BLaER1 treated with 17β-estradiol and CSF1 and Interleukin-3, amounts not matched to agents 10 nM and 100 nM (cell line): ENCODE measurements around the gene S100G.

Source experiments
- H3K27ac ChIP-seq, 11 experiments: shearing (Covaris generic); formaldehyde crosslinking; 2 replicates each; pipeline ENCODE4 v1.8.1; 2022
- H3K27me3 ChIP-seq, 11 experiments: shearing (Covaris generic); formaldehyde crosslinking; 2 replicates each; pipeline ENCODE4 v1.8.1; 2022
- H3K36me3 ChIP-seq, 11 experiments: shearing (Covaris generic); formaldehyde crosslinking; 2 replicates each; pipeline ENCODE4 v1.8.1; 2022
- H3K4me1 ChIP-seq, 10 experiments: shearing (Covaris generic); formaldehyde crosslinking; 2 replicates each; pipeline ENCODE4 v1.8.1; 2022
- H3K4me2 ChIP-seq, 11 experiments: shearing (Covaris generic); formaldehyde crosslinking; 2 replicates each; pipeline ENCODE4 v1.8.1; 2022
- H3K4me3 ChIP-seq, 10 experiments: shearing (Covaris generic); formaldehyde crosslinking; 2 replicates each; pipeline ENCODE4 v1.8.1; 2022
- H3K9ac ChIP-seq, 11 experiments: shearing (Covaris generic); formaldehyde crosslinking; 2 replicates each; pipeline ENCODE4 v1.8.1; 2022
- H3K9me3 ChIP-seq, 11 experiments: shearing (Covaris generic); formaldehyde crosslinking; replicated peaks in 1 of 11; 2 replicates each; pipeline ENCODE4 v1.8.1; 2022
- H4K20me1 ChIP-seq, 11 experiments: shearing (Covaris generic); formaldehyde crosslinking; 2 replicates each; pipeline ENCODE4 v1.8.1; 2022
- Cebpa-rat ChIP-seq, 11 experiments: shearing (Covaris generic); IDR thresholded peaks; 2 replicates each; pipeline ENCODE4 v1.8.1; 2022

S100G gene

GRCh38 chrX:16638533-16638932 lies 11.4 kb upstream of the S100G start:
- H3K9ac ChIP-seq, result no peak overlapping the region
- peaks cover 0 to 14% (median 0%) of the 10 kb centered on the region in 10 experiments; a peak in 6 of 20 replicates for H3K4me1 ChIP-seq
- H3K27ac ChIP-seq, result no peak overlapping the region
- peaks cover 87 to 100% (median 97%) of the 10 kb centered on the region in 11 experiments for H3K27me3 ChIP-seq
- peaks cover 0 to 7% (median 4%) of the 10 kb centered on the region in 11 experiments; a peak in 3 of 22 replicates for H3K36me3 ChIP-seq
- no peak overlapping the region for H3K4me3 ChIP-seq
- H4K20me1 ChIP-seq, result peaks cover 0 to 5% (median 0%) of the 10 kb centered on the region in 11 experiments; a peak in 3 of 22 replicates
- no peak for TF ChIP-seq Cebpa-rat (IDR thresholded peaks at IDR 0.05)
- peaks cover 0 to 8% (median 0%) of the 10 kb centered on the region in 11 experiments; a peak in 2 of 22 replicates for H3K9me3 ChIP-seq
- no peak overlapping the region for H3K4me2 ChIP-seq

- Histone ChIP-seq H3K27ac (no peak overlapping the region), H3K36me3 (peaks cover 0 to 7% (median 4%) of the 10 kb centered on the region in 11 experiments; a peak in 3 of 22 replicates), H3K27me3 (peaks cover 84 to 100% (median 97%) of the 10 kb centered on the region in 11 experiments), H3K4me3 (no peak overlapping the region), H3K9ac (no peak overlapping the region), H3K4me2 (no peak overlapping the region), H3K9me3 (peaks cover 0 to 8% (median 0%) of the 10 kb centered on the region in 11 experiments; a peak in 2 of 22 replicates), H3K4me1 (no peaks in the 10 kb centered on the region; a peak in 1 of 20 replicates), H4K20me1 (peaks cover 0 to 5% (median 0%) of the 10 kb centered on the region in 11 experiments; a peak in 3 of 22 replicates)
- no peak for TF ChIP-seq Cebpa-rat (IDR thresholded peaks at IDR 0.05)
Measured at GRCh38 chrX:16639966-16640365, 10.0 kb upstream of the S100G start.

- Histone ChIP-seq H3K4me3 (no peak overlapping the region), H3K27me3 (peaks cover 86 to 100% (median 97%) of the 10 kb centered on the region in 11 experiments), H3K27ac (no peak overlapping the region), H3K4me2 (no peak overlapping the region), H3K36me3 (peaks cover 0 to 7% (median 0%) of the 10 kb centered on the region in 11 experiments; a peak in 3 of 22 replicates), H4K20me1 (peaks cover 0 to 5% (median 0%) of the 10 kb centered on the region in 11 experiments; a peak in 3 of 22 replicates), H3K9ac (no peak overlapping the region), H3K4me1 (no peaks in the 10 kb centered on the region), H3K9me3 (peaks cover 0 to 8% (median 0%) of the 10 kb centered on the region in 11 experiments; a peak in 2 of 22 replicates)
- no peak for TF ChIP-seq Cebpa-rat (IDR thresholded peaks at IDR 0.05)
Measured at GRCh38 chrX:16640823-16641222, 9.1 kb upstream of the S100G start.

GRCh38 chrX:16643176-16643575 lies 6.8 kb upstream of the S100G start:
- H3K4me1 ChIP-seq, result no peaks in the 10 kb centered on the region
- H3K27me3 ChIP-seq, result peaks cover 90 to 100% (median 99%) of the 10 kb centered on the region in 11 experiments
- H3K4me2 ChIP-seq, result no peak overlapping the region
- peaks cover 0 to 8% (median 0%) of the 10 kb centered on the region in 11 experiments; a peak in 1 of 22 replicates for H3K9me3 ChIP-seq
- no peak overlapping the region for H3K9ac ChIP-seq
- no peak overlapping the region for H3K4me3 ChIP-seq
- H3K27ac ChIP-seq, result no peak overlapping the region
- no peak for TF ChIP-seq Cebpa-rat (IDR thresholded peaks at IDR 0.05)
- H3K36me3 ChIP-seq, result no peaks in the 10 kb centered on the region
- peaks cover 0 to 5% (median 0%) of the 10 kb centered on the region in 11 experiments; a peak in 3 of 22 replicates for H4K20me1 ChIP-seq

GRCh38 chrX:16646366-16647138 lies 3.4 kb upstream of the S100G start:
- H3K36me3 ChIP-seq, result no peaks in the 10 kb centered on the region
- H3K27ac ChIP-seq, result no peak overlapping the region
- H3K9ac ChIP-seq, result no peak overlapping the region
- no peaks in the 10 kb centered on the region for H3K9me3 ChIP-seq
- no peak overlapping the region for H3K4me2 ChIP-seq
- peaks cover 0 to 5% (median 0%) of the 10 kb centered on the region in 11 experiments; a peak in 3 of 22 replicates for H4K20me1 ChIP-seq
- peaks cover 89 to 100% (median 99%) of the 10 kb centered on the region in 11 experiments for H3K27me3 ChIP-seq
- TF ChIP-seq Cebpa-rat (IDR thresholded peaks at IDR 0.05), result no peak
- no peak overlapping the region for H3K4me3 ChIP-seq
- no peaks in the 10 kb centered on the region for H3K4me1 ChIP-seq

- Histone ChIP-seq H3K4me3 (no peak overlapping the region), H3K9ac (no peak overlapping the region), H3K27me3 (peaks cover 94 to 100% (median 100%) of the 10 kb centered on the region in 11 experiments), H3K9me3 (no peaks in the 10 kb centered on the region), H4K20me1 (peaks cover 0 to 8% (median 0%) of the 10 kb centered on the region in 11 experiments; a peak in 5 of 22 replicates), H3K4me2 (no peak overlapping the region), H3K27ac (no peak overlapping the region), H3K4me1 (no peaks in the 10 kb centered on the region), H3K36me3 (no peaks in the 10 kb centered on the region)
- no peak for TF ChIP-seq Cebpa-rat (IDR thresholded peaks at IDR 0.05)
Measured at GRCh38 chrX:16651391-16652024, 1.6 kb downstream of the S100G start.

- Histone ChIP-seq H3K4me3 (no peak overlapping the region), H3K9me3 (no peaks in the 10 kb centered on the region), H3K4me1 (no peaks in the 10 kb centered on the region), H3K9ac (no peak overlapping the region), H3K27me3 (peaks cover 96 to 100% (median 100%) of the 10 kb centered on the region in 11 experiments), H4K20me1 (peaks cover 0 to 8% (median 0%) of the 10 kb centered on the region in 11 experiments; a peak in 5 of 22 replicates), H3K4me2 (no peak overlapping the region), H3K27ac (no peak overlapping the region), H3K36me3 (no peaks in the 10 kb centered on the region)
- no peak for TF ChIP-seq Cebpa-rat (IDR thresholded peaks at IDR 0.05)
Measured at GRCh38 chrX:16653424-16653823, 3.5 kb downstream of the S100G start.

- Histone ChIP-seq H3K4me2 (no peak overlapping the region), H3K9me3 (no peaks in the 10 kb centered on the region), H3K36me3 (no peaks in the 10 kb centered on the region), H3K27ac (no peak overlapping the region), H4K20me1 (peaks cover 0 to 8% (median 0%) of the 10 kb centered on the region in 11 experiments; a peak in 5 of 22 replicates), H3K4me3 (no peak overlapping the region), H3K4me1 (no peaks in the 10 kb centered on the region), H3K27me3 (peaks cover 96 to 100% (median 100%) of the 10 kb centered on the region in 11 experiments), H3K9ac (no peak overlapping the region)
- no peak for TF ChIP-seq Cebpa-rat (IDR thresholded peaks at IDR 0.05)
Measured at GRCh38 chrX:16654093-16654492, 4.1 kb downstream of the S100G start.

GRCh38 chrX:16658284-16658683 lies 8.3 kb downstream of the S100G start:
- Histone ChIP-seq H3K4me1 (no peaks in the 10 kb centered on the region), H4K20me1 (peaks cover 0 to 10% (median 0%) of the 10 kb centered on the region in 11 experiments; a peak in 6 of 22 replicates), H3K36me3 (no peaks in the 10 kb centered on the region; a peak in 2 of 22 replicates), H3K4me3 (no peak overlapping the region), H3K27me3 (peaks cover 97 to 100% (median 100%) of the 10 kb centered on the region in 11 experiments), H3K9me3 (no peaks in the 10 kb centered on the region), H3K9ac (no peak overlapping the region), H3K27ac (no peak overlapping the region), H3K4me2 (no peak overlapping the region)
- TF ChIP-seq Cebpa-rat (IDR thresholded peaks at IDR 0.05), result no peak
